ENCODE results near the gene DMBX1. TPM values are rescaled to one million over a fixed set of nuclear protein-coding genes. Genes with fewer than 3 reads are reported as not detected.

The DMBX1 gene
- total and polyA plus RNA-seq, 9 of the 15 experiments (the other 6 are each of a cell fraction or from before 2014, with no cell fraction given) = 0.25 to 4.3 (median 1.0) TPM

- TF ChIP-seq BCLAF1 (IDR thresholded peaks at IDR 0.05; ENCODE audit: borderline replicate concordance in 1 of 2, control insufficient read depth in 1 of 2, low read depth in 2 of 2, low read length in 1 of 2) (no peak), NR2C1 (IDR thresholded peaks at IDR 0.05) (no peak), NR2C1 (tag; IDR thresholded peaks at IDR 0.05) (no peak), NEUROD1 (IDR thresholded peaks at IDR 0.05; ENCODE audit: borderline replicate concordance, low read depth, low read length, partially characterized antibody) (no peak), RUNX1 (IDR thresholded peaks at IDR 0.05; ENCODE audit: low read depth) (no peak), MCM5 (IDR thresholded peaks at IDR 0.05; ENCODE audit: low read depth) (no peak), SMARCE1 (IDR thresholded peaks at IDR 0.05) (0 out of 2 replicates have a peak, but pooled peaks have one; percentile 12), HIVEP1 (CRISPR knock-in tag; IDR thresholded peaks at IDR 0.05) (no peak), GTF2F1 (IDR thresholded peaks at IDR 0.05; ENCODE audit: low read depth, low read length) (no peak), MNT (conservative IDR thresholded peaks at IDR 0.05) (peak in 1 of 2 experiments; percentile 27; a peak in 1 of 4 replicates), DPF2 (IDR thresholded peaks at IDR 0.05) (no peak), ZFX (CRISPR knock-in tag; IDR thresholded peaks at IDR 0.05) (peak; percentile 69), ZNF696 (CRISPR knock-in tag; conservative IDR thresholded peaks at IDR 0.05) (no peak), CCNT2 (IDR thresholded peaks at IDR 0.05; ENCODE audit: borderline replicate concordance, extremely low read depth, insufficient read length, low read depth, low read length) (peak; percentile 30), SIN3B (IDR thresholded peaks at IDR 0.05; ENCODE audit: low read depth) (no peak), CTBP1 (IDR thresholded peaks at IDR 0.05; ENCODE audit: borderline replicate concordance) (0 out of 2 replicates have a peak, but pooled peaks have one; percentile 15), KDM1A (IDR thresholded peaks at IDR 0.05) (no peak), ZNF79 (CRISPR knock-in tag; IDR thresholded peaks at IDR 0.05; ENCODE audit: low read depth) (no peak), UBTF (IDR thresholded peaks at IDR 0.05; ENCODE audit: borderline replicate concordance in 1 of 2, low read depth in 2 of 2, low read length in 2 of 2) (no peak), NFYB (IDR thresholded peaks at IDR 0.05; ENCODE audit: extremely low read depth, insufficient read length) (peak; percentile 78), KDM5B (IDR thresholded peaks at IDR 0.05; ENCODE audit: insufficient replicate concordance, low read depth, low read length) (no peak), TBL1XR1 (IDR thresholded peaks at IDR 0.05; ENCODE audit: low read length in 2 of 2) (no peak)
Measured at GRCh38 chr1:46489638-46490405, at the start of gene DMBX1 (continued).
